NCI-H2081 treated with DMSO at 0.1 percent for 48 hours (cell line): ENCODE data around the gene NPAS1.

Experiments used
- DNase-seq: peaks from one replicate; lab custom pipeline; 2025; lab: John Stamatoyannopoulos, UW

NPAS1 gene

GRCh38 chr19:47020992-47021496 is 1.4 kb downstream of the NPAS1 start:
- no peak for DNase-seq

- no peak for DNase-seq
Measured at GRCh38 chr19:47021536-47022139, 2.0 kb downstream of the NPAS1 start.

- DNase-seq = no peak
Measured at GRCh38 chr19:47022140-47022536, 2.5 kb downstream of the NPAS1 start.

GRCh38 chr19:47022541-47023447 is 3.2 kb downstream of the NPAS1 start:
- no peak for DNase-seq

GRCh38 chr19:47023448-47023794 is 3.8 kb downstream of the NPAS1 start:
- no peak for DNase-seq

- no peak for DNase-seq
Measured at GRCh38 chr19:47024502-47024901, 4.9 kb downstream of the NPAS1 start.

- no peak for DNase-seq
Measured at GRCh38 chr19:47026156-47026555, 6.5 kb downstream of the NPAS1 start.

GRCh38 chr19:47026889-47027288 is 7.3 kb downstream of the NPAS1 start:
- DNase-seq = no peak

GRCh38 chr19:47027586-47028088 is 8.0 kb downstream of the NPAS1 start:
- no peak for DNase-seq

GRCh38 chr19:47028195-47028601 is 8.6 kb downstream of the NPAS1 start:
- DNase-seq = no peak

- DNase-seq = no peak
Measured at GRCh38 chr19:47032171-47032811, 12.7 kb downstream of the NPAS1 start.

- no peak for DNase-seq
Measured at GRCh38 chr19:47035127-47036096, 15.8 kb downstream of the NPAS1 start.

- no peak for DNase-seq
Measured at GRCh38 chr19:47036097-47036651, 16.5 kb downstream of the NPAS1 start.

GRCh38 chr19:47037766-47038165 is 18.1 kb downstream of the NPAS1 start:
- DNase-seq = no peak

- DNase-seq = no peak
Measured at GRCh38 chr19:47039239-47039874, 19.7 kb downstream of the NPAS1 start.

GRCh38 chr19:47040869-47041268 is 21.2 kb downstream of the NPAS1 start:
- DNase-seq = no peak

- no peak for DNase-seq
Measured at GRCh38 chr19:47044946-47045866, 25.6 kb downstream of the NPAS1 start.

GRCh38 chr19:47045867-47046470 is 26.3 kb downstream of the NPAS1 start:
- DNase-seq = no peak

GRCh38 chr19:47047272-47047762 is 27.7 kb downstream of the NPAS1 start:
- no peak for DNase-seq
